CD4-positive, alpha-beta T cell (primary cell): ENCODE measurements around the gene MUC2. TPM values are rescaled to one million over a fixed set of nuclear protein-coding genes. Genes with fewer than 3 reads are reported as not detected.

Experiments
- ATAC-seq: fragments of 200-7000 bp; cut with Tn5 transposase; one replicate; pipeline ENCODE4 v1.10.0; 2022; ENCODE audit warnings: mild to moderate bottlenecking; ENCODE audit not compliant: poor library complexity
- CTCF ChIA-PET: fragments of 350-600 bp; sonication (Branson Sonifier 250); formaldehyde crosslinking; loops from one replicate; lab custom pipeline; 2021; ENCODE audit warnings: antibody characterized with exemption, inconsistent platforms; lab: Charles Lee
- POLR2A ChIA-PET: fragments of 350-600 bp; sonication (Branson Sonifier 250); formaldehyde crosslinking; loops from one replicate; lab custom pipeline; 2021; ENCODE audit warnings: antibody characterized with exemption, inconsistent platforms; lab: Charles Lee
- DNase-seq, 14 experiments: peaks; one replicate each; pipeline ENCODE4 v3.0.0-alpha.2; 2013 to 2020; ENCODE audit warnings: mixed read lengths in 2 of 14
- H3K27ac ChIP-seq, 2 donors: one replicate each; pipeline versions ENCODE4 v1.5.1 to v1.7.0; 2013; ENCODE audit warnings: low read length in 2 of 2, low read depth in 1 of 2, mild to moderate bottlenecking in 1 of 2
- H3K27me3 ChIP-seq, 2 experiments: 1 replicate in 1 of 2; 2 replicates in 1 of 2; pipeline versions ENCODE4 v1.6.1 to v1.7.0; 2013; ENCODE audit warnings: low read length in 2 of 2, control low read depth in 1 of 2, mild to moderate bottlenecking in 1 of 2, moderate library complexity in 1 of 2; ENCODE audit not compliant: insufficient read depth in 2 of 2, control insufficient read depth in 1 of 2
- H3K36me3 ChIP-seq: one replicate; pipeline ENCODE4 v1.6.1; 2013; ENCODE audit warnings: low read length, control low read depth; ENCODE audit not compliant: insufficient read depth
- H3K4me1 ChIP-seq: one replicate; pipeline ENCODE4 v1.6.1; 2013; ENCODE audit warnings: low read length, control low read depth; ENCODE audit not compliant: insufficient read depth
- H3K4me3 ChIP-seq: one replicate; pipeline ENCODE4 v1.5.1; 2013; ENCODE audit warnings: mild to moderate bottlenecking, low read length, moderate library complexity
- H3K9me3 ChIP-seq, 2 experiments: 1 replicate in 1 of 2; 2 replicates in 1 of 2; pipeline versions ENCODE4 v1.6.1 to v1.7.0; 2013; ENCODE audit warnings: low read length in 2 of 2, mild to moderate bottlenecking in 2 of 2, control low read depth in 1 of 2, moderate library complexity in 1 of 2; ENCODE audit not compliant: control insufficient read depth in 1 of 2, insufficient read depth in 1 of 2
- H3K27ac Mint-ChIP-seq: one replicate; pipeline ENCODE4 v1.8.0; 2020; ENCODE audit warnings: mixed read lengths
- H3K27me3 Mint-ChIP-seq: one replicate; pipeline ENCODE4 v1.8.0; 2021; ENCODE audit warnings: mixed read lengths
- H3K36me3 Mint-ChIP-seq: one replicate; pipeline ENCODE4 v1.8.0; 2021; ENCODE audit warnings: low read depth, mixed read lengths
- H3K4me1 Mint-ChIP-seq: one replicate; pipeline ENCODE4 v1.8.0; 2021; ENCODE audit warnings: low read depth, mixed read lengths
- H3K4me3 Mint-ChIP-seq: one replicate; pipeline ENCODE4 v1.8.0; 2020; ENCODE audit warnings: mild to moderate bottlenecking, mixed read lengths
- H3K9me3 Mint-ChIP-seq: one replicate; pipeline ENCODE4 v1.8.0; 2020; ENCODE audit warnings: mixed read lengths
- intact Hi-C, 2 experiments: fragments of 100-400 bp; cut with DNase I in 1 of 2; cut with micrococcal nuclease in 1 of 2; formaldehyde crosslinking; loops; one replicate each; pipeline versions ENCODE4 v1.15.1 to v1.9.0; 2023 to 2025; cut with DNase I, micrococcal nuclease
- total RNA-seq, 174 experiments: library from RNA in 2 of 174; stranded (reverse) in 2 of 174; gene quantifications; one replicate each; pipeline ENCODE4 v1.2.3 and lab custom pipeline; 2021 to 2026
- TF ChIP-seq, protein P1 (sequence below): fragments of 200-600 bp; IDR thresholded peaks from one replicate; pipeline ENCODE4 v1.8.0; 2022; ENCODE audit warnings: antibody characterized with exemption, mild to moderate bottlenecking

Gene MUC2
- total RNA-seq, 2 experiments from 2014 or later: not detected

- TF ChIP-seq, protein P1, sequence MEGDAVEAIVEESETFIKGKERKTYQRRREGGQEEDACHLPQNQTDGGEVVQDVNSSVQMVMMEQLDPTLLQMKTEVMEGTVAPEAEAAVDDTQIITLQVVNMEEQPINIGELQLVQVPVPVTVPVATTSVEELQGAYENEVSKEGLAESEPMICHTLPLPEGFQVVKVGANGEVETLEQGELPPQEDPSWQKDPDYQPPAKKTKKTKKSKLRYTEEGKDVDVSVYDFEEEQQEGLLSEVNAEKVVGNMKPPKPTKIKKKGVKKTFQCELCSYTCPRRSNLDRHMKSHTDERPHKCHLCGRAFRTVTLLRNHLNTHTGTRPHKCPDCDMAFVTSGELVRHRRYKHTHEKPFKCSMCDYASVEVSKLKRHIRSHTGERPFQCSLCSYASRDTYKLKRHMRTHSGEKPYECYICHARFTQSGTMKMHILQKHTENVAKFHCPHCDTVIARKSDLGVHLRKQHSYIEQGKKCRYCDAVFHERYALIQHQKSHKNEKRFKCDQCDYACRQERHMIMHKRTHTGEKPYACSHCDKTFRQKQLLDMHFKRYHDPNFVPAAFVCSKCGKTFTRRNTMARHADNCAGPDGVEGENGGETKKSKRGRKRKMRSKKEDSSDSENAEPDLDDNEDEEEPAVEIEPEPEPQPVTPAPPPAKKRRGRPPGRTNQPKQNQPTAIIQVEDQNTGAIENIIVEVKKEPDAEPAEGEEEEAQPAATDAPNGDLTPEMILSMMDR: no peak
- no peaks in the 10 kb centered on the region for H3K27me3 ChIP-seq
- no peak overlapping the region for H3K27ac ChIP-seq
- Mint-ChIP-seq H3K9me3 (no peaks in the 10 kb centered on the region), H3K4me1 (no peaks in the 10 kb centered on the region), H3K27ac (no peak overlapping the region), H3K27me3 (no peaks in the 10 kb centered on the region), H3K4me3 (no peak overlapping the region), H3K36me3 (no peaks in the 10 kb centered on the region)
- no peak for DNase-seq
- intact Hi-C loops: no loop called here
- H3K4me1 ChIP-seq: no peaks in the 10 kb centered on the region
- H3K9me3 ChIP-seq: peaks cover 0 to 14% of the 10 kb centered on the region in 2 experiments
- CTCF ChIA-PET: no interaction called here
- H3K4me3 ChIP-seq: no peak overlapping the region
- POLR2A ChIA-PET: no interaction called here
- no peak for ATAC-seq
- no peaks in the 10 kb centered on the region for H3K36me3 ChIP-seq
These were observed 30.5 kb downstream of the MUC2 start for GRCh38 chr11:1105183-1105565.

DNA sequence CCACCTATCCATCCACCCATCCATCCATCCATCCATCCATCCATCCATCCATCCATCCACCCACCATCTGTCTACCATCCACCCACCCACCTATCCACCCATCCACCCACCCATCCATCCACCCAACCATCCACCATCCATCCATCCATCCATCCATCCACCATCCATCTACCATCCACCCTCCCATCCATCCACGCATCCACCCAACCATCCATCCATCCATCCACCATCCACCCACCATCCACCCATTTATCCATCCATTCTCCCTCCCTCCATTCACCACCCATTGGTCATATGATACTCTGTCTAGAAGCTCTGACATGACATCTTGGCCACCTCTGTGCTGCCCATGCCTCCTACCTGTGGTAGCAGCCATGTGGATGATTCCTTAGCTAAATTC lies 31.7 kb downstream of the MUC2 start:
- Histone ChIP-seq H3K27me3 (no peaks in the 10 kb centered on the region), H3K4me1 (no peaks in the 10 kb centered on the region), H3K4me3 (no peak overlapping the region), H3K36me3 (no peaks in the 10 kb centered on the region), H3K9me3 (peaks cover 0 to 4% of the 10 kb centered on the region in 2 experiments), H3K27ac (no peak overlapping the region)
- intact Hi-C loops: no loop called here
- ATAC-seq (no peak), DNase-seq (no peak)
- Mint-ChIP-seq H3K4me3 (no peak overlapping the region), H3K36me3 (no peaks in the 10 kb centered on the region), H3K27ac (no peak overlapping the region), H3K4me1 (no peaks in the 10 kb centered on the region), H3K9me3 (no peaks in the 10 kb centered on the region), H3K27me3 (no peaks in the 10 kb centered on the region)
- ChIA-PET POLR2A (no interaction called here), CTCF (no interaction called here)
- TF ChIP-seq, protein P1: no peak

DNA sequence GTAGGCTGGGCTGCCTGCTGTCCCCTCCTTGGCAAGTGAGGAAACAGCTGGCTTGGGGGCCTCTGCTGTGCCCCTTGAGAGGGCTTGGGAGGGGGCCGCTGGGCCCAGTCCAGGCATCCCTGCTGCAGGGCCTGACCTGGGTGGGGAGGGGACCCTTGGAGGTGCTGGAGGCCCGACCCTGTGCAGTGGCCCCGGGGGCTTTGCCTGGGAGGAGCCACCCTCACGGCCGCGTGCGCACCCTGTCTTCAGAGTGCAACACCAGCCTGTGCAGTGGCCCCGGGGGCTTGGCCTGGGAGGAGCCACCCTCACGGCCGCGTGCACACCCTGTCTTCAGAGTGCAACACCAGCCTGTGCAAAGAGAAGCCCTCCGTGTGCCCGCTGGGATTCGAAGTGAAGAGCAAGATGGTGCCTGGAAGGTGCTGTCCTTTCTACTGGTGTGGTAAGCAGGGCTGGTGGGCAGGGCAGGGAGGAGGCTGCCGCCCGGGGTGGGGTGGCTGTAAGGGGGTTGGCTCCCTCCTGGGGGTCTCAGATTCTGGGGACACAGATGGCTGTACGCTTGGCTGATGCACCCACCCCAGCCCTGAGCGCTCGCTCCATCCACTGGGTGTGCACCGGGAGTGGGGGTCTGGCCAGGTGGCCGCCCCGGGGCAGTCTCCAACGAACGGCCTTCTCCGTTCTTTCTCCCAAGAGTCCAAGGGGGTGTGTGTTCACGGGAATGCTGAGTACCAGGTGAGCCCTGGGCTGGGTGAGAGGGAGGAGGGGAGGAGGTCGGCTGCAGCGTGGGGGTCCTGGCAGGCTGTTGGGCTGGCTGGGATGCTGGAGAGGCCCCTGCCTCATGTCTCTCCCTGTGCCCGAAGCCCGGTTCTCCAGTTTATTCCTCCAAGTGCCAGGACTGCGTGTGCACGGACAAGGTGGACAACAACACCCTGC lies 32.9 kb downstream of the MUC2 start:
- Mint-ChIP-seq H3K36me3 (no peaks in the 10 kb centered on the region), H3K4me1 (no peaks in the 10 kb centered on the region), H3K9me3 (no peaks in the 10 kb centered on the region), H3K27me3 (no peaks in the 10 kb centered on the region), H3K27ac (no peak overlapping the region), H3K4me3 (no peak overlapping the region)
- no peak overlapping the region for H3K27ac ChIP-seq
- H3K4me1 ChIP-seq: no peaks in the 10 kb centered on the region
- ChIA-PET CTCF (no interaction called here), POLR2A (no interaction called here)
- H3K9me3 ChIP-seq: peaks cover 0 to 9% of the 10 kb centered on the region in 2 experiments
- no peaks in the 10 kb centered on the region for H3K27me3 ChIP-seq
- no peak overlapping the region for H3K4me3 ChIP-seq
- TF ChIP-seq, protein P1: no peak
- no peaks in the 10 kb centered on the region for H3K36me3 ChIP-seq
- no peak for ATAC-seq
- intact Hi-C loops: no loop called here
- DNase-seq: no peak
